Uterus (tissue), 4 donors: ENCODE data around the gene CACNA2D1. TPM values are rescaled to one million over a fixed set of nuclear protein-coding genes. Genes with fewer than 3 reads are reported as not detected.

Experiments
- DNase-seq, 2 donors: peaks; one replicate each; pipeline ENCODE4 v3.0.0-alpha.2; 2019 to 2020
- H3K27ac ChIP-seq, 2 donors: fragments of 200-600 bp; sonication (generic); 1 replicate in 1 of 2; 2 replicates in 1 of 2; pipeline ENCODE4 v1.5.1; 2016 to 2018
- H3K27me3 ChIP-seq, 2 donors: fragments of 200-600 bp; sonication (generic); one replicate each; pipeline ENCODE4 v1.5.1; 2018 to 2019; ENCODE audit warnings: control low read depth in 1 of 2
- H3K36me3 ChIP-seq, 2 donors: fragments of 200-600 bp; sonication (generic); one replicate each; pipeline ENCODE4 v1.5.1; 2019; ENCODE audit warnings: control low read depth in 1 of 2
- H3K4me1 ChIP-seq, 2 donors: fragments of 200-600 bp; sonication (generic); one replicate each; pipeline ENCODE4 v1.5.1; 2018 to 2019; ENCODE audit warnings: control low read depth in 1 of 2
- H3K4me3 ChIP-seq, 2 donors: fragments of 200-600 bp; sonication (generic); 1 replicate in 1 of 2; 2 replicates in 1 of 2; pipeline ENCODE4 v1.5.1; 2018 to 2019; ENCODE audit warnings: mild to moderate bottlenecking in 1 of 2
- H3K9me3 ChIP-seq, 2 donors: fragments of 200-600 bp; sonication (generic); one replicate each; pipeline ENCODE4 v1.5.1; 2019; ENCODE audit warnings: control low read depth in 1 of 2
- CTCF ChIP-seq, 4 experiments: fragments of 200-600 bp in 2 of 4; fragments of 450-650 bp in 2 of 4; sonication (generic) in 2 of 4; IDR thresholded peaks; one replicate each; pipeline ENCODE4 v1.5.1; 2016 to 2019; ENCODE audit warnings: antibody characterized with exemption in 4 of 4, mild to moderate bottlenecking in 2 of 4, moderate library complexity in 1 of 4
- POLR2A ChIP-seq, 2 donors: fragments of 450-650 bp; IDR thresholded peaks; one replicate each; pipeline ENCODE4 v1.6.1; 2016; ENCODE audit warnings: antibody characterized with exemption in 2 of 2, mild to moderate bottlenecking in 1 of 2, moderate library complexity in 1 of 2
- intact Hi-C: fragments of 100-400 bp; cut with DNase I; formaldehyde crosslinking; loops from one replicate; pipeline ENCODE4 v1.15.1; 2023; ENCODE audit warnings: low total_unique reads
- total RNA-seq, 4 donors: library from RNA; depleted of rRNA in 3 of 4; stranded (reverse); fragments of >200 nt in 3 of 4; gene quantifications; one replicate each; pipeline versions ENCODE4 v1.1.0 to v1.2.4, GENCODE V29; 2014 to 2023
- donor health status: DM: yes; HTN: yes; CAD: no.

The CACNA2D1 gene
- total RNA-seq, 4 donors from 2014 or later: 30.1 to 54.1 (median 43.6) TPM

GRCh38 chr7:82175319-82175718 lies 268.3 kb downstream of the CACNA2D1 start:
- no peak overlapping the region for H3K4me3 ChIP-seq
- no peaks in the 10 kb centered on the region for H3K27me3 ChIP-seq
- DNase-seq: no peak
- no peaks in the 10 kb centered on the region for H3K9me3 ChIP-seq
- TF ChIP-seq CTCF (IDR thresholded peaks at IDR 0.05) (no peak), POLR2A (IDR thresholded peaks at IDR 0.05) (no peak)
- H3K27ac ChIP-seq: no peak overlapping the region
- no peaks in the 10 kb centered on the region for H3K36me3 ChIP-seq
- intact Hi-C loops: no loop called here
- no peaks in the 10 kb centered on the region for H3K4me1 ChIP-seq

DNA sequence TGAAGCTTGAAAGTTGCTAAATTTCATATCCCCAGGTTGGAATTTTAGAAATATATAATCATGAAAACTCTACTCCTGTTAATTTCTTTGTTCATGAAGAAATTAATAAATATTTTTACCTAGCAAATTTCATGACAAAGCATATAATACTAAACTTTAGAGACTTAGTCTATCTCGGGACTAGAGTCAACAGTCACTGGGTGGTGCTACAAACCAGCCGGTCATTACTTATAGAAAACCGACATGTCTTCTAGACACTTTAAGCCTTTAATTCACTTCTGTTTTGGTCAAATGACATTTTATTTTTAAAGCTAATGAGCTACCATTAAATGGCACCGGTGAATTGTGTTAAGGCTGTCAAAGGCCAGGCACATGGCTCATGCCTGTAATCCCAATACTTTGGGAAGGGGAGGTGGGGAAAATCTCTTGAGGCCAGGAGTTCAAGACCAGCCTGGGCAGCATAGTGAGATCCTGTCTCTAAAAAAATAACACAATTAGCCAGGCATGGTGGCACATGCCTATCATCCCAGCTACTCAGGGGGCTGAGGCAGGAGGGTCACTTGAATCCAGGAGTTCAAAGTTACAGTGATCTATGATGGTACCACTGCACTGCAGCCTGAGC lies 270.1 kb downstream of the CACNA2D1 start:
- no peak for DNase-seq
- intact Hi-C loops: no loop called here
- no peak overlapping the region for H3K4me3 ChIP-seq
- H3K9me3 ChIP-seq: no peaks in the 10 kb centered on the region
- no peaks in the 10 kb centered on the region for H3K4me1 ChIP-seq
- no peaks in the 10 kb centered on the region for H3K36me3 ChIP-seq
- H3K27ac ChIP-seq: no peak overlapping the region
- H3K27me3 ChIP-seq: no peaks in the 10 kb centered on the region
- TF ChIP-seq CTCF (IDR thresholded peaks at IDR 0.05): no peak
- no peak for TF ChIP-seq POLR2A (IDR thresholded peaks at IDR 0.05)

GRCh38 chr7:82172881-82173280 lies 270.7 kb downstream of the CACNA2D1 start:
- Histone ChIP-seq H3K9me3 (no peaks in the 10 kb centered on the region), H3K36me3 (no peaks in the 10 kb centered on the region), H3K4me1 (no peaks in the 10 kb centered on the region), H3K4me3 (no peak overlapping the region), H3K27me3 (no peaks in the 10 kb centered on the region), H3K27ac (no peak overlapping the region)
- intact Hi-C loops: no loop called here
- no peak for TF ChIP-seq CTCF (IDR thresholded peaks at IDR 0.05)
- no peak for TF ChIP-seq POLR2A (IDR thresholded peaks at IDR 0.05)
- no peak for DNase-seq

DNA sequence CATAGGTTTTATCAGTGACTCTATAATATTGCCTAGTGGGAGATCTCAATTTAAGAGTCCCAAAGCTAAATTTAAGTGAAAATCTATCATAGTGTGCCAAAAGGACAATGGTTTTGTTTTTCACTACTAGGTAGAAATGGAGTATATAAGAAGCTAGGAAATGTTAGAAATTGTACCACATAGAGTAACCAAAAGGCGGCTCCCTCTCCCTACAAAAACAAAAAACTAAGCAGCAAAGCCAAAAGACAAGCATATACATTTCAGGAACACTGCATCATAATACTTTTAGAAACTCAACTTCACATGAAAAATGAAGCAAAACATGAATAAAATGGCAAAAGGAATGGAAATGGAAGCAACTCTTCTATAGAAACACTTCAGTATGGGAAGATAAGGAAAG lies 271.6 kb downstream of the CACNA2D1 start:
- intact Hi-C loops: no loop called here
- DNase-seq: no peak
- TF ChIP-seq POLR2A (IDR thresholded peaks at IDR 0.05): no peak
- TF ChIP-seq CTCF (IDR thresholded peaks at IDR 0.05): no peak
- Histone ChIP-seq H3K27ac (no peak overlapping the region), H3K27me3 (no peaks in the 10 kb centered on the region), H3K36me3 (no peaks in the 10 kb centered on the region), H3K9me3 (no peaks in the 10 kb centered on the region), H3K4me1 (no peaks in the 10 kb centered on the region), H3K4me3 (no peak overlapping the region)

DNA sequence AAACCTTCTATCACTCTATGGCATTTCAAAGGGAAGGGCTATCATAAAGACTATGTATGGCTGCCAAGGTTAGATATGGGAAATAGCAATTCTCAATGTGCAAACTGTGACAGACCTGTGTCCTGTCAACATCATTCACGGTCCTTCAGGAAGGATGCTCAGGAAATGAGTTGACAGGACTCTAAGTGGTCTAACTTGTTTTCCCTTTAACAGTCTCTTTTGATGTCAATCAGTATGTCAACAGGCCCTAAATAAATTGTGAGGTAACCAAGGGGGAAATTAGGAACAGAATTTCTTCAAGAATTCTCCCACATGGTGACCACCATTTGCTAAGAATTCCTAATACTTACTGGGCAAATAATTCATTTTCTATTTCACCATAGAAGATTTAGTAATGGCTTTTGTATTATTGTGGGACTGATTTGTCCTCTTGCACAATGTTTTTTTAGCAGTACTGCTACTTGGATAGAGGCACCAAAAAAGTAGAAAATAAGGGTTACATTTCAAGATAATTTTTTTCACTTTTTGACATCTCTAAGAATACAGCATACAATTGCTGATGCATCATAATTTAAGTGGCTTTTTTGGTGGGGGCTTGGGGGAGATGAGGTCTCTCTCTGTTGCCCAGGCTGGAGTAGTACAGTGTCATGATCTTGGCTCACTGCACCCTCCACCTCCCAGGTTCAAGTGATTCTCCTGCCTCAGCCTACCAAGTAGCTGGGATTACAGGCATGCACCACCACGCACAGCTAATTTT lies 275.8 kb downstream of the CACNA2D1 start:
- Histone ChIP-seq H3K27ac (no peak overlapping the region), H3K9me3 (no peaks in the 10 kb centered on the region), H3K4me3 (no peak overlapping the region), H3K36me3 (no peaks in the 10 kb centered on the region), H3K27me3 (no peaks in the 10 kb centered on the region), H3K4me1 (no peaks in the 10 kb centered on the region)
- intact Hi-C loops: no loop called here
- no peak for DNase-seq
- TF ChIP-seq POLR2A (IDR thresholded peaks at IDR 0.05) (no peak), CTCF (IDR thresholded peaks at IDR 0.05) (no peak)
